HepG2 (cell line): ENCODE results near the gene RRAS2. TPM values are rescaled to one million over a fixed set of nuclear protein-coding genes. Genes with fewer than 3 reads are reported as not detected.
A peak's percentile ranks its signal among the peaks of the same experiment; 100 is the strongest.

Experiments
- ATRX ChIP-seq: sonication (generic); formaldehyde crosslinking; IDR thresholded peaks from 2 replicates; pipeline ENCODE4 v1.4.0; 2020; ENCODE audit warnings: missing genetic modification reagents, borderline replicate concordance
- BORCS8-MEF2B ChIP-seq: sonication (generic); formaldehyde crosslinking; IDR thresholded peaks from 2 replicates; pipeline ENCODE4 v1.8.0; 2022; ENCODE audit warnings: mild to moderate bottlenecking, missing genetic modification reagents
- ERF ChIP-seq: IDR thresholded peaks from 2 replicates; pipeline ENCODE4 v1.6.1; 2018; ENCODE audit warnings: missing biosample characterization, missing genetic modification reagents
- HIVEP1 ChIP-seq: sonication (generic); formaldehyde crosslinking; IDR thresholded peaks from 2 replicates; pipeline ENCODE4 v1.4.0; 2020; ENCODE audit warnings: mild to moderate bottlenecking, missing genetic modification reagents
- IRF2 ChIP-seq: IDR thresholded peaks from 2 replicates; pipeline ENCODE4 v1.6.1; 2018; ENCODE audit warnings: missing genetic modification reagents, missing compliant biosample characterization
- NONO ChIP-seq, 2 experiments: fragments of 450-650 bp in 1 of 2; sonication (generic) in 1 of 2; formaldehyde crosslinking in 1 of 2; IDR thresholded peaks in 1 of 2; conservative IDR thresholded peaks in 1 of 2; 2 replicates each; pipeline versions ENCODE4 v1.6.1 to v1.8.0; 2017 to 2022; ENCODE audit warnings: mild to moderate bottlenecking in 1 of 2, missing genetic modification reagents in 1 of 2, moderate library complexity in 1 of 2
- POLR2G ChIP-seq: fragments of 200-400 bp; formaldehyde crosslinking; IDR thresholded peaks from 2 replicates; pipeline ENCODE4 v1.6.1; 2018; ENCODE audit warnings: mild to moderate bottlenecking, low read depth, low read length, moderate library complexity
- RBM39 ChIP-seq: fragments of 200-400 bp; formaldehyde crosslinking; IDR thresholded peaks from one replicate; pipeline ENCODE4 v1.6.1; 2018; ENCODE audit warnings: antibody characterized with exemption, mild to moderate bottlenecking, low read depth, low read length; ENCODE audit not compliant: poor library complexity, severe bottlenecking
- SAP130 ChIP-seq: IDR thresholded peaks from 2 replicates; pipeline ENCODE4 v1.6.1; 2016; ENCODE audit warnings: low read depth
- TBX3 ChIP-seq: fragments of 450-650 bp; IDR thresholded peaks from 2 replicates; pipeline ENCODE4 v1.6.1; 2017; ENCODE audit warnings: antibody characterized with exemption, mild to moderate bottlenecking, inconsistent platforms, borderline replicate concordance
- ZMAT3 ChIP-seq: sonication (generic); formaldehyde crosslinking; conservative IDR thresholded peaks from 2 replicates; pipeline ENCODE4 v1.7.0; 2021; ENCODE audit warnings: missing genetic modification reagents
- ZNF446 ChIP-seq: sonication (generic); formaldehyde crosslinking; IDR thresholded peaks from 2 replicates; pipeline ENCODE4 v1.5.0; 2020; ENCODE audit warnings: mild to moderate bottlenecking, missing genetic modification reagents
- ZNF563 ChIP-seq: sonication (generic); formaldehyde crosslinking; IDR thresholded peaks from 2 replicates; pipeline ENCODE4 v1.8.0; 2022; ENCODE audit warnings: mild to moderate bottlenecking, moderate library complexity, missing genetic modification reagents
- polyA plus RNA-seq, 8 experiments: library from polyadenylated mRNA; depleted of rRNA in 3 of 8; stranded (reverse) in 7 of 8; unstranded in 1 of 8; fragments of >200 nt; fragmentation: Illumina TruSeq in 4 of 8; extraction: Trizol in 4 of 8; gene quantifications; 2 replicates each; pipeline versions ENCODE4 v1.2.1 to v1.2.3, GENCODE V29; 2011 to 2016; ENCODE audit warnings: low read depth in 4 of 8, missing spikeins in 1 of 8, mixed read lengths in 1 of 8; ENCODE audit not compliant: insufficient read depth in 1 of 8
- total RNA-seq, 5 experiments: library from RNA; depleted of rRNA; stranded (reverse); fragments of >200 nt; fragmentation: Illumina TruSeq; extraction: Trizol; gene quantifications; 2 replicates each; pipeline ENCODE4 v1.2.3, GENCODE V29; 2016; ENCODE audit warnings: low read depth in 1 of 5
- TF ChIP-seq, protein P1 (sequence below), 2 experiments: fragments of 450-650 bp in 1 of 2; sonication (generic) in 1 of 2; formaldehyde crosslinking; IDR thresholded peaks; 2 replicates each; pipeline versions ENCODE4 v1.5.0 to v1.8.0; 2020 to 2022; ENCODE audit warnings: mild to moderate bottlenecking in 1 of 2, missing genetic modification reagents in 1 of 2
- TF ChIP-seq, protein P2 (sequence below): IDR thresholded peaks from 2 replicates; pipeline ENCODE4 v1.6.1; 2018; ENCODE audit warnings: missing genetic modification reagents
- TF ChIP-seq, protein P3 (sequence below): sonication (generic); formaldehyde crosslinking; IDR thresholded peaks from 2 replicates; pipeline ENCODE4 v1.4.0; 2020; ENCODE audit warnings: missing genetic modification reagents
- TF ChIP-seq, protein P4 (sequence below): sonication (generic); formaldehyde crosslinking; IDR thresholded peaks from 2 replicates; pipeline ENCODE4 v1.5.1; 2020; ENCODE audit warnings: mild to moderate bottlenecking, moderate library complexity, missing genetic modification reagents
- TF ChIP-seq, protein P5 (sequence below): sonication (generic); formaldehyde crosslinking; IDR thresholded peaks from 2 replicates; pipeline ENCODE4 v1.4.0; 2020; ENCODE audit warnings: missing genetic modification reagents
- TF ChIP-seq, protein P6 (sequence below): sonication (generic); formaldehyde crosslinking; IDR thresholded peaks from 2 replicates; pipeline ENCODE4 v1.4.0; 2020; ENCODE audit warnings: missing genetic modification reagents

Gene RRAS2
- total and polyA plus RNA-seq, 2 of the 13 experiments (the other 11 are each of a cell fraction or from before 2014, with no cell fraction given), result 19.0 to 44.1 TPM

DNA sequence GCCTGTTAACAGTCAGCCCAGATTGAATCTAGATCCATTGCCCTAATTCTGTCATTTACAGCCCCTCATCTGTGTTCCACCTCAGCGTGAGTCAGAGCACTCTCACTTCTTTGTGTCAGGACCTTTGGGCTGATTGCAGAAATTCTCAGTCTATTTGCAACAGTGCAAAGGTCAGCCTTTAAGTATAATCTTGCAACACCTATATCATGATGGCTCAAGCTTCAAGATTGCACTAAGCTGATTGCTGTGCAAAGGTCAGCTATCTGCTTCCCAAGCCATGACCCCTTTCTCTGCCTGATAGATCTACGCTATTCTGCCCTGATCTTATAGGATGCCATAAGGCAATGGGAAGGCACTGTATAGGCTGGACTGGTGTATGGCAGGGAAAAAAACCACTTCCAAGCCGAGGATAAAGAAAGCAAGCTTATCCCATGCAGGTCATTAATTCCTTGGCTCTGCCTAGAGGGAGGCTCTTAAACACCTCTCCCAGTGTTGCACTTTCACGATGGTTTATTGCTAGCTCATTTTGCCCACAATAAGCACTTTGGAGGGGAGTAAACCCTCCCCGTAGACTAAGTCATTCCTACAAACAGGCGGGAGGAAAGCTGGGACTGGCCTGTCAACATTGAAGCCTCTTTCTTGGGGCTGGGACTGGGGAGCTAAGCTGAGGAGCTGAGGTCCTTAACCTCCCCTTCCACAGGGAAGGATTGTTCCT, 100.6 kb downstream of the RRAS2 start (continued):
- no peak for TF ChIP-seq BORCS8-MEF2B (CRISPR knock-in tag)
- TF ChIP-seq POLR2G, result peak; percentile 41; the same call in 1 of the 2 replicates
- TF ChIP-seq, protein P1, sequence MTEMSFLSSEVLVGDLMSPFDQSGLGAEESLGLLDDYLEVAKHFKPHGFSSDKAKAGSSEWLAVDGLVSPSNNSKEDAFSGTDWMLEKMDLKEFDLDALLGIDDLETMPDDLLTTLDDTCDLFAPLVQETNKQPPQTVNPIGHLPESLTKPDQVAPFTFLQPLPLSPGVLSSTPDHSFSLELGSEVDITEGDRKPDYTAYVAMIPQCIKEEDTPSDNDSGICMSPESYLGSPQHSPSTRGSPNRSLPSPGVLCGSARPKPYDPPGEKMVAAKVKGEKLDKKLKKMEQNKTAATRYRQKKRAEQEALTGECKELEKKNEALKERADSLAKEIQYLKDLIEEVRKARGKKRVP (CRISPR knock-in tag; IDR thresholded peaks at IDR 0.05), result peak in 1 of 2 experiments; percentile 86; a peak in 2 of 4 replicates
- TF ChIP-seq SAP130 (CRISPR knock-in tag), result no peak
- TF ChIP-seq IRF2 (CRISPR knock-in tag), result no peak
- no peak for TF ChIP-seq ZMAT3
- TF ChIP-seq ATRX (CRISPR knock-in tag), result no peak
- no peak for TF ChIP-seq ZNF563
- no peak for TF ChIP-seq RBM39
- TF ChIP-seq, protein P2, sequence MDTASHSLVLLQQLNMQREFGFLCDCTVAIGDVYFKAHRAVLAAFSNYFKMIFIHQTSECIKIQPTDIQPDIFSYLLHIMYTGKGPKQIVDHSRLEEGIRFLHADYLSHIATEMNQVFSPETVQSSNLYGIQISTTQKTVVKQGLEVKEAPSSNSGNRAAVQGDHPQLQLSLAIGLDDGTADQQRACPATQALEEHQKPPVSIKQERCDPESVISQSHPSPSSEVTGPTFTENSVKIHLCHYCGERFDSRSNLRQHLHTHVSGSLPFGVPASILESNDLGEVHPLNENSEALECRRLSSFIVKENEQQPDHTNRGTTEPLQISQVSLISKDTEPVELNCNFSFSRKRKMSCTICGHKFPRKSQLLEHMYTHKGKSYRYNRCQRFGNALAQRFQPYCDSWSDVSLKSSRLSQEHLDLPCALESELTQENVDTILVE, result no peak
- TF ChIP-seq TBX3, result peak; percentile 58; the same call in 1 of the 2 replicates
- TF ChIP-seq, protein P3, sequence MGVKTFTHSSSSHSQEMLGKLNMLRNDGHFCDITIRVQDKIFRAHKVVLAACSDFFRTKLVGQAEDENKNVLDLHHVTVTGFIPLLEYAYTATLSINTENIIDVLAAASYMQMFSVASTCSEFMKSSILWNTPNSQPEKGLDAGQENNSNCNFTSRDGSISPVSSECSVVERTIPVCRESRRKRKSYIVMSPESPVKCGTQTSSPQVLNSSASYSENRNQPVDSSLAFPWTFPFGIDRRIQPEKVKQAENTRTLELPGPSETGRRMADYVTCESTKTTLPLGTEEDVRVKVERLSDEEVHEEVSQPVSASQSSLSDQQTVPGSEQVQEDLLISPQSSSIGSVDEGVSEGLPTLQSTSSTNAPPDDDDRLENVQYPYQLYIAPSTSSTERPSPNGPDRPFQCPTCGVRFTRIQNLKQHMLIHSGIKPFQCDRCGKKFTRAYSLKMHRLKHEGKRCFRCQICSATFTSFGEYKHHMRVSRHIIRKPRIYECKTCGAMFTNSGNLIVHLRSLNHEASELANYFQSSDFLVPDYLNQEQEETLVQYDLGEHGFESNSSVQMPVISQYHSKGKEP, result no peak
- TF ChIP-seq, protein P4, sequence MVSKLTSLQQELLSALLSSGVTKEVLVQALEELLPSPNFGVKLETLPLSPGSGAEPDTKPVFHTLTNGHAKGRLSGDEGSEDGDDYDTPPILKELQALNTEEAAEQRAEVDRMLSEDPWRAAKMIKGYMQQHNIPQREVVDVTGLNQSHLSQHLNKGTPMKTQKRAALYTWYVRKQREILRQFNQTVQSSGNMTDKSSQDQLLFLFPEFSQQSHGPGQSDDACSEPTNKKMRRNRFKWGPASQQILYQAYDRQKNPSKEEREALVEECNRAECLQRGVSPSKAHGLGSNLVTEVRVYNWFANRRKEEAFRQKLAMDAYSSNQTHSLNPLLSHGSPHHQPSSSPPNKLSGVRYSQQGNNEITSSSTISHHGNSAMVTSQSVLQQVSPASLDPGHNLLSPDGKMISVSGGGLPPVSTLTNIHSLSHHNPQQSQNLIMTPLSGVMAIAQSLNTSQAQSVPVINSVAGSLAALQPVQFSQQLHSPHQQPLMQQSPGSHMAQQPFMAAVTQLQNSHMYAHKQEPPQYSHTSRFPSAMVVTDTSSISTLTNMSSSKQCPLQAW (CRISPR knock-in tag), result no peak
- TF ChIP-seq ZNF446 (CRISPR knock-in tag), result no peak
- no peak for TF ChIP-seq HIVEP1
- TF ChIP-seq NONO (IDR thresholded peaks at IDR 0.05), result no peak
- TF ChIP-seq NONO (CRISPR knock-in tag; conservative IDR thresholded peaks at IDR 0.05), result no peak
- TF ChIP-seq, protein P5, sequence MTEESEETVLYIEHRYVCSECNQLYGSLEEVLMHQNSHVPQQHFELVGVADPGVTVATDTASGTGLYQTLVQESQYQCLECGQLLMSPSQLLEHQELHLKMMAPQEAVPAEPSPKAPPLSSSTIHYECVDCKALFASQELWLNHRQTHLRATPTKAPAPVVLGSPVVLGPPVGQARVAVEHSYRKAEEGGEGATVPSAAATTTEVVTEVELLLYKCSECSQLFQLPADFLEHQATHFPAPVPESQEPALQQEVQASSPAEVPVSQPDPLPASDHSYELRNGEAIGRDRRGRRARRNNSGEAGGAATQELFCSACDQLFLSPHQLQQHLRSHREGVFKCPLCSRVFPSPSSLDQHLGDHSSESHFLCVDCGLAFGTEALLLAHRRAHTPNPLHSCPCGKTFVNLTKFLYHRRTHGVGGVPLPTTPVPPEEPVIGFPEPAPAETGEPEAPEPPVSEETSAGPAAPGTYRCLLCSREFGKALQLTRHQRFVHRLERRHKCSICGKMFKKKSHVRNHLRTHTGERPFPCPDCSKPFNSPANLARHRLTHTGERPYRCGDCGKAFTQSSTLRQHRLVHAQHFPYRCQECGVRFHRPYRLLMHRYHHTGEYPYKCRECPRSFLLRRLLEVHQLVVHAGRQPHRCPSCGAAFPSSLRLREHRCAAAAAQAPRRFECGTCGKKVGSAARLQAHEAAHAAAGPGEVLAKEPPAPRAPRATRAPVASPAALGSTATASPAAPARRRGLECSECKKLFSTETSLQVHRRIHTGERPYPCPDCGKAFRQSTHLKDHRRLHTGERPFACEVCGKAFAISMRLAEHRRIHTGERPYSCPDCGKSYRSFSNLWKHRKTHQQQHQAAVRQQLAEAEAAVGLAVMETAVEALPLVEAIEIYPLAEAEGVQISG (CRISPR knock-in tag), result no peak
- no peak for TF ChIP-seq ERF (CRISPR knock-in tag)
- TF ChIP-seq, protein P6, sequence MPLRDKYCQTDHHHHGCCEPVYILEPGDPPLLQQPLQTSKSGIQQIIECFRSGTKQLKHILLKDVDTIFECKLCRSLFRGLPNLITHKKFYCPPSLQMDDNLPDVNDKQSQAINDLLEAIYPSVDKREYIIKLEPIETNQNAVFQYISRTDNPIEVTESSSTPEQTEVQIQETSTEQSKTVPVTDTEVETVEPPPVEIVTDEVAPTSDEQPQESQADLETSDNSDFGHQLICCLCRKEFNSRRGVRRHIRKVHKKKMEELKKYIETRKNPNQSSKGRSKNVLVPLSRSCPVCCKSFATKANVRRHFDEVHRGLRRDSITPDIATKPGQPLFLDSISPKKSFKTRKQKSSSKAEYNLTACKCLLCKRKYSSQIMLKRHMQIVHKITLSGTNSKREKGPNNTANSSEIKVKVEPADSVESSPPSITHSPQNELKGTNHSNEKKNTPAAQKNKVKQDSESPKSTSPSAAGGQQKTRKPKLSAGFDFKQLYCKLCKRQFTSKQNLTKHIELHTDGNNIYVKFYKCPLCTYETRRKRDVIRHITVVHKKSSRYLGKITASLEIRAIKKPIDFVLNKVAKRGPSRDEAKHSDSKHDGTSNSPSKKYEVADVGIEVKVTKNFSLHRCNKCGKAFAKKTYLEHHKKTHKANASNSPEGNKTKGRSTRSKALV (CRISPR knock-in tag), result no peak
